Heart right ventricle (tissue), 16 donors: ENCODE measurements around the gene LARGE1. TPM values are rescaled to one million over a fixed set of nuclear protein-coding genes. Genes with fewer than 3 reads are reported as not detected.

Experiments
- ATAC-seq, 8 donors: fragments of 200-7000 bp; cut with Tn5 transposase; one replicate each; pipeline ENCODE4 v1.9.1; 2020; ENCODE audit warnings: mild to moderate bottlenecking in 8 of 8, moderate library complexity in 8 of 8, moderate number of reproducible peaks in 1 of 8
- DNase-seq, 2 donors: peaks; one replicate each; pipeline ENCODE4 v3.0.0-alpha.2; 2020
- H3K27ac ChIP-seq, 10 donors: fragments of 200-600 bp; sonication (generic) in 2 of 10; one replicate each; pipeline versions ENCODE4 v1.5.0 to v1.8.0; 2020 to 2022; ENCODE audit warnings: mild to moderate bottlenecking in 3 of 10
- H3K27me3 ChIP-seq, 7 donors: fragments of 200-600 bp; one replicate each; pipeline ENCODE4 v1.8.0; 2021 to 2022; ENCODE audit warnings: mild to moderate bottlenecking in 2 of 7
- H3K36me3 ChIP-seq, 9 donors: fragments of 200-600 bp; sonication (generic) in 1 of 9; one replicate each; pipeline versions ENCODE4 v1.5.0 to v1.8.0; 2020 to 2022; ENCODE audit warnings: mild to moderate bottlenecking in 2 of 9
- H3K4me1 ChIP-seq, 9 donors: fragments of 200-600 bp; sonication (generic) in 1 of 9; one replicate each; pipeline versions ENCODE4 v1.5.0 to v1.8.0; 2020 to 2022; ENCODE audit warnings: mild to moderate bottlenecking in 4 of 9
- H3K4me3 ChIP-seq, 10 donors: fragments of 200-600 bp; sonication (generic) in 2 of 10; one replicate each; pipeline versions ENCODE4 v1.5.0 to v1.8.0; 2020 to 2022; ENCODE audit warnings: mild to moderate bottlenecking in 7 of 10, moderate library complexity in 2 of 10
- H3K9me3 ChIP-seq, 11 donors: fragments of 200-600 bp in 10 of 11; sonication (generic) in 2 of 11; one replicate each; pipeline versions ENCODE4 v1.5.0 to v1.8.0; 2013 to 2022; ENCODE audit warnings: mild to moderate bottlenecking in 2 of 11, control low read depth in 1 of 11, moderate library complexity in 1 of 11
- CTCF ChIP-seq, 9 donors: fragments of 200-600 bp; sonication (generic) in 2 of 9; IDR thresholded peaks; one replicate each; pipeline versions ENCODE4 v1.5.0 to v1.8.0; 2021 to 2022; ENCODE audit warnings: antibody characterized with exemption in 9 of 9, mild to moderate bottlenecking in 5 of 9, moderate library complexity in 1 of 9
- WGBS, 2 donors: extraction: QIAGEN DNeasy Blood & Tissue Kit; methylation state at CpG; one replicate each; pipeline ENCODE4 v1.1.7; 2013; ENCODE audit warnings: inconsistent platforms in 1 of 2; 5-methylcytosine and 5-hydroxymethylcytosine counted together
- intact Hi-C, 10 donors: fragments of 100-400 bp; cut with DNase I; formaldehyde crosslinking; loops; one replicate each; pipeline versions ENCODE4 v1.11.1 to v1.14.2; 2022
- polyA plus RNA-seq, 2 donors: library from polyadenylated mRNA; stranded (reverse); fragments of 200-250 nt; gene quantifications; one replicate each; pipeline ENCODE4 v1.2.3, GENCODE V29; 2013
- total RNA-seq, 10 donors: library from RNA; stranded (reverse); fragmentation: NEBNext Ultra II Directional in 3 of 10; extraction: Animal tissue kit (Norgen Biotek cat#: 25700) in 3 of 10; gene quantifications; one replicate each; pipeline versions ENCODE4 v1.2.1 to v1.2.4, GENCODE V29; 2021 to 2023
- donor health status: Arrhythmogenic right ventricular cardiomyopathy.
- donor health status: ischemic (EF 13 %, LVEDD 7.1; RV severe dilation, severe dysfunction).
- donor health status: healthy with polysubstance abuse.
- donor health status: DM: no; HTN: yes; CAD: no.
- donor health status: DM: no; HTN: no; CAD: no.
- donor health status: ischemic (EF 25% LVEDD 6.9; RV normal size, moderate dysfunction).
- donor health status: ischemic (EF 25% LVEDD 5.7; RV mildly dilated, moderate dysfunction).
- donor health status: healthy.
- donor health status: DM: yes; HTN: yes; CAD: no.
- donor health status: Ischemic cardiomyopathy.
- donor health status: ischemic (EF 35%, LVEDD 5.7; RV mildly dilated, moderate dysfunction).
- donor health status: nonischemic (EF 11% LVEDD 7.7; RV severe dilation, severe dysfunction).
- donor health status: DM: yes; HTN: yes; CAD: no.
- donor health status: PGD.
- donor health status: ischemic (EF 29% LVEDD 5.4; RV normal size, mild dysfunction).
- donor health status: nonischemic (EF 23%, LVEDD 6.1; RV moderate dilation, normal function).

LARGE1 gene
- total and polyA plus RNA-seq, 12 donors = 33.7 to 184 (median 144) TPM

DNA sequence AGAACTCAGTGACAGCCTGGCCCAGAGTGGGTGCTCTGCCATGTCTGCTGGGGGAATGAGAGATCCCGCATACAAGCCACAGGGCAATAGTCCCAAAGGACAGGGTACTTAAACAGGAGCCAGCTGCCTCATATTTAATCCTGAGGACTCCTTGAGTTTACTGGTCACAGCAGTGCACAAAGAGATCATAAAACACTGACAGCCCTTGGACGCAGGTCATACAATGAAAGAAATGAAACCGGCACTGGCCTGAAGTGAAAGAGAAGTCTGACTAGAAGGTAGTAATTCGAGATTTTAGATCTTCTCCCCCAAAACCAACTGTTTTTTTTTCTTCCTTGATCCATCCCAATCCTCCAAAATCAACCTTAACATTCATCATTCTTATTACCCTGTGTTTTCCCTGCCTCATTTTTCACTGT, 562.3 kb downstream of the LARGE1 start:
- Histone ChIP-seq H3K9me3 (peaks cover 0 to 4% (median 0%) of the 10 kb centered on the region in 11 donors), H3K27ac (peak overlapping the region in 3 of 10 donors; percentile 18 to 65 (median 40)), H3K4me3 (no peak overlapping the region), H3K27me3 (no peaks in the 10 kb centered on the region), H3K4me1 (peaks cover 0 to 22% (median 8%) of the 10 kb centered on the region in 9 donors), H3K36me3 (peaks cover 0 to 6% (median 0%) of the 10 kb centered on the region in 9 donors)
- TF ChIP-seq CTCF (IDR thresholded peaks at IDR 0.05) = no peak
- ATAC-seq = peak in 2 of 8 donors; percentile 50 to 52
- intact Hi-C loops = no loop called here
- DNase-seq = no peak
- 85 to 88% methylated on average over 4 of the region's 4 CpGs for WGBS, 2 donors

DNA sequence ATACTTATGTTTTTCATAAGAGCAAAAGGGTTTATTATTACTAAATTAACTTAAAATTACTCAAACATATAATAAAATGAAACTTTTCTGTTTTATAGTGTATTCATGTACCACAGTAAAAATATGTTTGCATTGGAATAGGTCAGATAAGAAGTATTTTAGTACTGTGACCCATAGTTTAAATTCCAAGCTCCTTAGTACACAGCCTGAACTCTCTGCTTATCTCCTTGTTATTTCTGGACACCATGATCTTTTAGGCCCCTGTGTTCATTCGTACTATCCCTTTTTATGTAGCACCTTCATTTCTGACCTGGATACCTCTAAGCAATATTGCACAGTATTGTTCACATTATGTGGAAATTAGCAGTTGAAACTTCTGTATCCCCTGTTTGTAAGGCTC, 565.3 kb downstream of the LARGE1 start:
- peaks cover 0 to 6% (median 0%) of the 10 kb centered on the region in 9 donors for H3K36me3 ChIP-seq
- peak overlapping the region in 7 of 10 donors; percentile 6 to 68 (median 53) for H3K27ac ChIP-seq
- ATAC-seq (peak in 6 of 8 donors; percentile 46 to 87 (median 64)), DNase-seq (no peak)
- peaks cover 0 to 4% (median 0%) of the 10 kb centered on the region in 11 donors for H3K9me3 ChIP-seq
- H3K4me3 ChIP-seq = no peak overlapping the region
- H3K27me3 ChIP-seq = no peaks in the 10 kb centered on the region
- peaks cover 0 to 22% (median 6%) of the 10 kb centered on the region in 9 donors for H3K4me1 ChIP-seq
- WGBS, 2 donors = 45 to 55% methylated on average over 1 of the region's 1 CpG
- intact Hi-C loops = no loop called here
- no peak for TF ChIP-seq CTCF (IDR thresholded peaks at IDR 0.05)

- Histone ChIP-seq H3K27me3 (no peaks in the 10 kb centered on the region), H3K4me1 (peaks cover 0 to 22% (median 6%) of the 10 kb centered on the region in 9 donors), H3K4me3 (no peak overlapping the region), H3K9me3 (peaks cover 0 to 5% (median 0%) of the 10 kb centered on the region in 11 donors), H3K27ac (peak overlapping the region in 2 of 10 donors; percentile 4 to 53), H3K36me3 (peaks cover 0 to 3% (median 0%) of the 10 kb centered on the region in 9 donors)
- intact Hi-C loops = no loop called here
- no peak for DNase-seq
- WGBS, 2 donors = 88 to 92% methylated on average over 4 of the region's 4 CpGs
- peak in 1 of 8 donors; percentile 40 for ATAC-seq
- no peak for TF ChIP-seq CTCF (IDR thresholded peaks at IDR 0.05)
These were observed 566.8 kb downstream of the LARGE1 start for GRCh38 chr22:33353502-33353901.

- no peak for DNase-seq
- H3K27me3 ChIP-seq = no peaks in the 10 kb centered on the region
- intact Hi-C loops = no loop called here
- no peak for ATAC-seq
- H3K36me3 ChIP-seq = peaks cover 0 to 5% (median 0%) of the 10 kb centered on the region in 9 donors
- no peak for TF ChIP-seq CTCF (IDR thresholded peaks at IDR 0.05)
- no peak overlapping the region for H3K27ac ChIP-seq
- no peak overlapping the region for H3K4me3 ChIP-seq
- peaks cover 0 to 5% (median 0%) of the 10 kb centered on the region in 11 donors for H3K9me3 ChIP-seq
- 96 to 98% methylated on average over 1 of the region's 1 CpG for WGBS, 2 donors
- H3K4me1 ChIP-seq = peaks cover 0 to 22% (median 6%) of the 10 kb centered on the region in 9 donors
These were observed 567.5 kb downstream of the LARGE1 start for GRCh38 chr22:33352768-33353167.
